Measurements from ENCODE around the gene THEMIS.

Gene THEMIS

DNA sequence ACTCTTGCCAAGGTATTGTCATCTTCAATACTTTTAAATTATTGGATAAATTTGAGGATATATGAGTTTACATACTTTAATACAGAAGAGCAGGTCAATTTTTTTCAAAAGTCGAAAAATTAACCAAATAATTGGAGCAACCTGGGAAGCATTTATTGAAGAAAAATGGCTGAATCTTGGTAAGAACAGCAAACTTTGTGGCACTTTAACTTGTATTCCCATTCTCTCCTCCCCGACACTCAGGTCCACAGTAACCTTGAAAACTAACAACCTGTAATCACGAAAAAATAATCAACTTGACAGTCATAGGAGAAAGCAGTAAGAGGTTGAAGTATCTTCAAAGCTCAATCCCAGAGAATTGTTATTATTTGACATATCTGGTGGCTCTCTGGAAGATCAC is 55.6 kb downstream of the THEMIS start:
- no peak overlapping the region for H3K9ac ChIP-seq (ENCODE audit: insufficient read length)
- no peaks in the 10 kb centered on the region for H3K9me3 ChIP-seq (ENCODE audit: low read depth, low read length)
- no peak overlapping the region for H3K27ac ChIP-seq
- no peak overlapping the region for H3K4me3 ChIP-seq
- no peak for DNase-seq (ENCODE audit: low read depth, low spot score)
- H3K36me3 ChIP-seq (ENCODE audit: insufficient read depth, low read length), result no peaks in the 10 kb centered on the region
- TF ChIP-seq FOXP2 (optimal IDR thresholded peaks at IDR 0.05; ENCODE audit: control extremely low read depth, extremely low read length, insufficient read depth) (no peak), EZH2 (IDR thresholded peaks at IDR 0.05) (no peak), POLR2AphosphoS5 (IDR thresholded peaks at IDR 0.05; ENCODE audit: borderline replicate concordance, low read depth, low read length) (no peak)

- Histone ChIP-seq H3K9ac (ENCODE audit: insufficient read length) (no peak overlapping the region), H3K9me3 (ENCODE audit: low read depth, low read length) (no peaks in the 10 kb centered on the region), H3K4me3 (no peak overlapping the region), H3K36me3 (ENCODE audit: insufficient read depth, low read length) (no peaks in the 10 kb centered on the region), H3K27ac (no peak overlapping the region)
- TF ChIP-seq POLR2AphosphoS5 (IDR thresholded peaks at IDR 0.05; ENCODE audit: borderline replicate concordance, low read depth, low read length) (no peak), FOXP2 (optimal IDR thresholded peaks at IDR 0.05; ENCODE audit: control extremely low read depth, extremely low read length, insufficient read depth) (no peak), EZH2 (IDR thresholded peaks at IDR 0.05) (no peak)
- DNase-seq (ENCODE audit: low read depth, low spot score), result no peak
Measured at GRCh38 chr6:127844529-127844928, 56.3 kb downstream of the THEMIS start.

- no peak overlapping the region for H3K9ac ChIP-seq (ENCODE audit: insufficient read length)
- H3K4me3 ChIP-seq, result no peak overlapping the region
- H3K27ac ChIP-seq, result no peak overlapping the region
- DNase-seq (ENCODE audit: low read depth, low spot score), result no peak
- TF ChIP-seq EZH2 (IDR thresholded peaks at IDR 0.05), result no peak
- no peak for TF ChIP-seq POLR2AphosphoS5 (IDR thresholded peaks at IDR 0.05; ENCODE audit: borderline replicate concordance, low read depth, low read length)
- no peak for TF ChIP-seq FOXP2 (optimal IDR thresholded peaks at IDR 0.05; ENCODE audit: control extremely low read depth, extremely low read length, insufficient read depth)
- no peaks in the 10 kb centered on the region for H3K9me3 ChIP-seq (ENCODE audit: low read depth, low read length)
- no peaks in the 10 kb centered on the region for H3K36me3 ChIP-seq (ENCODE audit: insufficient read depth, low read length)
Measured at GRCh38 chr6:127843582-127843981, 57.3 kb downstream of the THEMIS start.

- no peak overlapping the region for H3K4me3 ChIP-seq
- no peak overlapping the region for H3K27ac ChIP-seq
- DNase-seq (ENCODE audit: low read depth, low spot score), result no peak
- H3K9me3 ChIP-seq (ENCODE audit: low read depth, low read length), result no peaks in the 10 kb centered on the region
- no peak overlapping the region for H3K9ac ChIP-seq (ENCODE audit: insufficient read length)
- no peak; the same call in 1 of the 2 replicates for TF ChIP-seq POLR2AphosphoS5 (IDR thresholded peaks at IDR 0.05; ENCODE audit: borderline replicate concordance, low read depth, low read length)
- no peak for TF ChIP-seq FOXP2 (optimal IDR thresholded peaks at IDR 0.05; ENCODE audit: control extremely low read depth, extremely low read length, insufficient read depth)
- no peak for TF ChIP-seq EZH2 (IDR thresholded peaks at IDR 0.05)
- no peaks in the 10 kb centered on the region for H3K36me3 ChIP-seq (ENCODE audit: insufficient read depth, low read length)
Measured at GRCh38 chr6:127842562-127842961, 58.3 kb downstream of the THEMIS start.

- no peak overlapping the region for H3K4me3 ChIP-seq
- DNase-seq (ENCODE audit: low read depth, low spot score), result no peak
- no peak overlapping the region for H3K27ac ChIP-seq
- H3K36me3 ChIP-seq (ENCODE audit: insufficient read depth, low read length), result no peaks in the 10 kb centered on the region
- no peak for TF ChIP-seq FOXP2 (optimal IDR thresholded peaks at IDR 0.05; ENCODE audit: control extremely low read depth, extremely low read length, insufficient read depth)
- TF ChIP-seq POLR2AphosphoS5 (IDR thresholded peaks at IDR 0.05; ENCODE audit: borderline replicate concordance, low read depth, low read length), result no peak
- no peak for TF ChIP-seq EZH2 (IDR thresholded peaks at IDR 0.05)
- H3K9ac ChIP-seq (ENCODE audit: insufficient read length), result no peak overlapping the region
- H3K9me3 ChIP-seq (ENCODE audit: low read depth, low read length), result no peaks in the 10 kb centered on the region
Measured at GRCh38 chr6:127841811-127842210, 59.0 kb downstream of the THEMIS start.

GRCh38 chr6:127834136-127834535 is 66.7 kb downstream of the THEMIS start:
- TF ChIP-seq FOXP2 (optimal IDR thresholded peaks at IDR 0.05; ENCODE audit: control extremely low read depth, extremely low read length, insufficient read depth) (no peak), EZH2 (IDR thresholded peaks at IDR 0.05) (no peak), POLR2AphosphoS5 (IDR thresholded peaks at IDR 0.05; ENCODE audit: borderline replicate concordance, low read depth, low read length) (no peak)
- no peak overlapping the region for H3K9ac ChIP-seq (ENCODE audit: insufficient read length)
- no peak overlapping the region for H3K4me3 ChIP-seq
- no peak overlapping the region for H3K27ac ChIP-seq
- H3K9me3 ChIP-seq (ENCODE audit: low read depth, low read length), result no peaks in the 10 kb centered on the region
- no peaks in the 10 kb centered on the region for H3K36me3 ChIP-seq (ENCODE audit: insufficient read depth, low read length)
- no peak for DNase-seq (ENCODE audit: low read depth, low spot score)

- Histone ChIP-seq H3K36me3 (ENCODE audit: insufficient read depth, low read length) (no peaks in the 10 kb centered on the region), H3K9ac (ENCODE audit: insufficient read length) (no peak overlapping the region)
- DNase-seq (ENCODE audit: low read depth, low spot score), result no peak
Measured at GRCh38 chr6:127833336-127833735, 67.5 kb downstream of the THEMIS start.

DNA sequence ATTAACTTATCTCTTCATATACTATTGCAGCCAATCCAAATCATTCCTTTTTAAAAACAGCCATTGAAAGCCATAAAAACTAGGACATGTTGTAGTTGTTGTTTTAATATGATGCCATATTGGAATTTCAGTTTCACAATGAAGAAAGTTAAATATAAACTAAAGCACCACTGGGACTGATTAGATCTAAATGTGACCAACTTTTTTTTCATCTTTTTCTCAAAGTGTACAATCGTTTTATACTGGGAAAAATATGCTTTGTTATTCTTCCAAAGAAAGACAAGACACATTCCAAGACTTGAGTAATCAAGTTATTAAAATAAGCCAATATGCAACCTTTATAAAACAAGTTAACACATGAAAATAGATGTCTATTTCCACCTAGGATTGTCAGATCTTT is 68.5 kb downstream of the THEMIS start:
- no peak overlapping the region for H3K27ac ChIP-seq
- H3K4me3 ChIP-seq, result no peak overlapping the region
- no peak for TF ChIP-seq POLR2AphosphoS5 (IDR thresholded peaks at IDR 0.05; ENCODE audit: borderline replicate concordance, low read depth, low read length)
- no peak for TF ChIP-seq EZH2 (IDR thresholded peaks at IDR 0.05)
- no peak for TF ChIP-seq FOXP2 (optimal IDR thresholded peaks at IDR 0.05; ENCODE audit: control extremely low read depth, extremely low read length, insufficient read depth)
- DNase-seq (ENCODE audit: low read depth, low spot score), result no peak
- no peaks in the 10 kb centered on the region for H3K9me3 ChIP-seq (ENCODE audit: low read depth, low read length)
- no peak overlapping the region for H3K9ac ChIP-seq (ENCODE audit: insufficient read length)
- H3K36me3 ChIP-seq (ENCODE audit: insufficient read depth, low read length), result no peaks in the 10 kb centered on the region

More at GRCh38 chr6:127833336-127833735, 67.5 kb downstream of the THEMIS start:
- no peak for TF ChIP-seq POLR2AphosphoS5 (IDR thresholded peaks at IDR 0.05; ENCODE audit: borderline replicate concordance, low read depth, low read length)
- TF ChIP-seq FOXP2 (optimal IDR thresholded peaks at IDR 0.05; ENCODE audit: control extremely low read depth, extremely low read length, insufficient read depth), result no peak
- TF ChIP-seq EZH2 (IDR thresholded peaks at IDR 0.05), result no peak
- Histone ChIP-seq H3K4me3 (no peak overlapping the region), H3K9me3 (ENCODE audit: low read depth, low read length) (no peaks in the 10 kb centered on the region), H3K27ac (no peak overlapping the region)

DNA sequence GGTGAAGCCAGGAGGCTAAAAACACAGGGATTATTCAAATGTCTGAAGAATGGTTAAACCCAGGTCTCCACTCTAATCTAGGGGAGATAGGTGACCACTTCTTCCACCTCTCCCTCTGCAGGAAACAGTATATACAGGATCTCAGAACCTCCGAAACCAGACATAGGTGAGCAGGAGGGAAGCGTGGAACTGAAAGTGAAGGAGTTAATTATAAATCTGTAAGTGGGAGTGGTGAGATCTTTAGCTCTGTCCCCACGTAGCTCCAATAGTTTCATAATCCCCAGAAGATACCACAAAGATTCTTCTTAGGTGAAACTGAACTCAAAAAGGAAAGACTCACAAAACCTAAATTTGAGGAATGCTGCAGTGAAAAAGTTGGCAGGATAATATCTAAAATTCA is 76.8 kb downstream of the THEMIS start:
- TF ChIP-seq POLR2AphosphoS5 (IDR thresholded peaks at IDR 0.05; ENCODE audit: borderline replicate concordance, low read depth, low read length) (no peak), FOXP2 (optimal IDR thresholded peaks at IDR 0.05; ENCODE audit: control extremely low read depth, extremely low read length, insufficient read depth) (no peak), EZH2 (IDR thresholded peaks at IDR 0.05) (no peak)

More for the DNA sequence above, 76.8 kb downstream of the THEMIS start:
- H3K9me3 ChIP-seq (ENCODE audit: low read depth, low read length), result no peaks in the 10 kb centered on the region
- no peak for DNase-seq (ENCODE audit: low read depth, low spot score)
- H3K4me3 ChIP-seq, result no peak overlapping the region
- no peak overlapping the region for H3K27ac ChIP-seq
- H3K9ac ChIP-seq (ENCODE audit: insufficient read length), result no peak overlapping the region
- no peaks in the 10 kb centered on the region for H3K36me3 ChIP-seq (ENCODE audit: insufficient read depth, low read length)
